Endothelial cell of umbilical vein (primary cell): ENCODE measurements around the gene TMC6. TPM values are rescaled to one million over a fixed set of nuclear protein-coding genes. Genes with fewer than 3 reads are reported as not detected.

ENCODE experiments used
- BruUV-seq: library from RNA; stranded (reverse); fragments of 400-500 nt; replicated peaks from 2 replicates; lab custom pipeline; 2021; lab: Mats Ljungman, UMichigan
- CTCF ChIA-PET: fragments of 300-600, 350-600 bp; sonication (Branson Sonifier 250); formaldehyde crosslinking; loops from one replicate; lab custom pipeline; 2021; ENCODE audit warnings: antibody characterized with exemption, inconsistent platforms; lab: Charles Lee
- POLR2A ChIA-PET: fragments of 300-600, 350-600 bp; sonication (Branson Sonifier 250); formaldehyde crosslinking; loops from one replicate; lab custom pipeline; 2021; ENCODE audit warnings: antibody characterized with exemption, inconsistent platforms; lab: Charles Lee
- DNase-seq: peaks from one replicate; pipeline ENCODE4 v3.0.0-alpha.2; 2011; ENCODE audit warnings: low read depth, low spot score
- FAIRE-seq: peaks from 2 replicates; lab custom pipeline; 2011; peaks lifted over from hg19 to GRCh38; lab: Jason Lieb, UNC
- H2AFZ ChIP-seq: 2 replicates; pipeline ENCODE4 v1.6.0; 2012; ENCODE audit warnings: low read depth, low read length, control low read depth, inconsistent platforms
- H3K27ac ChIP-seq: 2 replicates; pipeline ENCODE4 v1.5.1; 2011; ENCODE audit warnings: low read depth, mild to moderate bottlenecking, control low read depth, low read length, moderate library complexity; ENCODE audit not compliant: insufficient read depth
- H3K27me3 ChIP-seq, 2 experiments: 2 replicates each; pipeline versions ENCODE4 v1.6.0 to v1.6.1; 2011; ENCODE audit warnings: low read length in 2 of 2, mixed read lengths in 1 of 2; ENCODE audit not compliant: control insufficient read depth in 2 of 2, insufficient read depth in 2 of 2
- H3K36me3 ChIP-seq, 2 experiments: 2 replicates in 1 of 2; 3 replicates in 1 of 2; pipeline ENCODE4 v1.5.1; 2011; ENCODE audit warnings: low read length in 2 of 2, mild to moderate bottlenecking in 1 of 2, moderate library complexity in 1 of 2; ENCODE audit not compliant: control insufficient read depth in 2 of 2, insufficient read depth in 2 of 2; ENCODE audit errors: extremely low read depth in 1 of 2
- H3K4me1 ChIP-seq: 3 replicates; pipeline ENCODE4 v1.5.1; 2011; ENCODE audit warnings: mild to moderate bottlenecking, low read length; ENCODE audit not compliant: control insufficient read depth, insufficient read depth; ENCODE audit errors: extremely low read depth
- H3K4me2 ChIP-seq: 2 replicates; pipeline ENCODE4 v1.6.1; 2011; ENCODE audit warnings: low read length, control low read depth, mixed read lengths; ENCODE audit not compliant: insufficient read depth
- H3K4me3 ChIP-seq, 3 experiments: fragments of 200-600 bp in 1 of 3; sonication (generic), shearing (Covaris generic) in 1 of 3; replicated peaks in 1 of 3; 2 replicates each; pipeline ENCODE4 v1.5.1; 2011 to 2016; ENCODE audit warnings: control low read depth in 3 of 3, low read length in 3 of 3, mild to moderate bottlenecking in 2 of 3, inconsistent platforms in 1 of 3, low read depth in 1 of 3, moderate library complexity in 1 of 3; ENCODE audit not compliant: insufficient read depth in 1 of 3
- H3K79me2 ChIP-seq: 2 replicates; pipeline ENCODE4 v1.6.0; 2012; ENCODE audit warnings: low read length, inconsistent platforms; ENCODE audit not compliant: control insufficient read depth, insufficient read depth
- H3K9ac ChIP-seq: replicated peaks from 2 replicates; pipeline ENCODE3; 2011; ENCODE audit warnings: low read length, control low read depth; ENCODE audit not compliant: insufficient read depth; ENCODE audit errors: extremely low read depth
- H3K9me1 ChIP-seq: replicated peaks from 3 replicates; pipeline ENCODE4 v1.6.0; 2011; ENCODE audit warnings: mild to moderate bottlenecking, low read length; ENCODE audit not compliant: control insufficient read depth, insufficient read depth; ENCODE audit errors: extremely low read depth
- H3K9me3 ChIP-seq: replicated peaks from 2 replicates; pipeline ENCODE4 v1.5.1; 2012; ENCODE audit warnings: low read length, inconsistent platforms; ENCODE audit not compliant: control insufficient read depth, insufficient read depth
- H4K20me1 ChIP-seq: replicated peaks from 2 replicates; pipeline ENCODE3; 2011; ENCODE audit warnings: mild to moderate bottlenecking, low read length; ENCODE audit not compliant: control insufficient read depth, insufficient read depth; ENCODE audit errors: extremely low read depth
- EZH2 ChIP-seq: IDR thresholded peaks from 2 replicates; pipeline ENCODE4 v1.6.1; 2012; ENCODE audit warnings: borderline replicate concordance, low read depth, mild to moderate bottlenecking, moderate library complexity, low read length, inconsistent platforms; ENCODE audit not compliant: severe bottlenecking
- FOS ChIP-seq: IDR thresholded peaks from 2 replicates; pipeline ENCODE4 v1.6.1; 2011; ENCODE audit warnings: mild to moderate bottlenecking, low read length, moderate library complexity, borderline replicate concordance; ENCODE audit not compliant: insufficient read depth
- GATA2 ChIP-seq: IDR thresholded peaks from 2 replicates; pipeline ENCODE4 v1.7.0; 2011; ENCODE audit warnings: low read depth, mild to moderate bottlenecking, moderate library complexity, mixed read lengths, low read length; ENCODE audit not compliant: insufficient read length, insufficient read depth
- JUN ChIP-seq: IDR thresholded peaks from 2 replicates; pipeline ENCODE4 v1.6.1; 2011; ENCODE audit warnings: borderline replicate concordance, low read depth; ENCODE audit not compliant: insufficient read length, insufficient read depth
- MYC ChIP-seq: IDR thresholded peaks from one replicate; pipeline ENCODE4 v1.6.1; 2011; ENCODE audit warnings: mild to moderate bottlenecking, low read depth, low read length
- POLR2A ChIP-seq: IDR thresholded peaks from 2 replicates; pipeline ENCODE4 v1.6.1; 2012; ENCODE audit warnings: low read depth, mild to moderate bottlenecking, control low read depth, low read length
- POLR2AphosphoS5 ChIP-seq: IDR thresholded peaks from 2 replicates; pipeline ENCODE4 v1.6.1; 2012; ENCODE audit warnings: low read depth, mild to moderate bottlenecking, control low read depth, low read length, moderate library complexity; ENCODE audit not compliant: insufficient read depth
- dilution Hi-C: fragments of 300-500 bp; cut with MboI; formaldehyde crosslinking; loops from one replicate; pipeline ENCODE4 v1.15.0; 2019; ENCODE audit warnings: low sequenced_read_pairs; ENCODE audit not compliant: extremely low pct_ligation_motif_present
- intact Hi-C: fragments of 100-400 bp; cut with micrococcal nuclease; formaldehyde crosslinking; loops from one replicate; pipeline ENCODE4 v1.10.0; 2022
- polyA plus RNA-seq, 4 experiments: library from polyadenylated mRNA; depleted of rRNA in 3 of 4; stranded (reverse) in 3 of 4; unstranded in 1 of 4; fragments of >200 nt; gene quantifications; 2 replicates each; pipeline versions ENCODE4 v1.2.1 to v1.2.3, GENCODE V29; 2011 to 2012; ENCODE audit warnings: missing spikeins in 1 of 4
- total RNA-seq: library from RNA; stranded (reverse); gene quantifications from 2 replicates; pipeline ENCODE4 v1.2.3, GENCODE V29; 2021
- TF ChIP-seq, protein P1 (sequence below): IDR thresholded peaks from 2 replicates; pipeline ENCODE4 v1.6.1; 2011; ENCODE audit not compliant: insufficient read depth, insufficient read length
- TF ChIP-seq, protein P2 (sequence below), 2 donors: IDR thresholded peaks; 1 replicate in 1 of 2; 2 replicates in 1 of 2; pipeline ENCODE4 v1.5.1; 2011; ENCODE audit warnings: low read length in 2 of 2, mild to moderate bottlenecking in 2 of 2, moderate library complexity in 2 of 2, control low read depth in 1 of 2, inconsistent platforms in 1 of 2, low read depth in 1 of 2; ENCODE audit not compliant: insufficient read depth in 1 of 2; ENCODE audit errors: extremely low read depth in 1 of 2

TMC6 gene
- total and polyA plus RNA-seq, 2 donors (not counting 3 experiments of a cell fraction or from before 2014, with no cell fraction given) = 23.2 to 72.4 TPM

DNA sequence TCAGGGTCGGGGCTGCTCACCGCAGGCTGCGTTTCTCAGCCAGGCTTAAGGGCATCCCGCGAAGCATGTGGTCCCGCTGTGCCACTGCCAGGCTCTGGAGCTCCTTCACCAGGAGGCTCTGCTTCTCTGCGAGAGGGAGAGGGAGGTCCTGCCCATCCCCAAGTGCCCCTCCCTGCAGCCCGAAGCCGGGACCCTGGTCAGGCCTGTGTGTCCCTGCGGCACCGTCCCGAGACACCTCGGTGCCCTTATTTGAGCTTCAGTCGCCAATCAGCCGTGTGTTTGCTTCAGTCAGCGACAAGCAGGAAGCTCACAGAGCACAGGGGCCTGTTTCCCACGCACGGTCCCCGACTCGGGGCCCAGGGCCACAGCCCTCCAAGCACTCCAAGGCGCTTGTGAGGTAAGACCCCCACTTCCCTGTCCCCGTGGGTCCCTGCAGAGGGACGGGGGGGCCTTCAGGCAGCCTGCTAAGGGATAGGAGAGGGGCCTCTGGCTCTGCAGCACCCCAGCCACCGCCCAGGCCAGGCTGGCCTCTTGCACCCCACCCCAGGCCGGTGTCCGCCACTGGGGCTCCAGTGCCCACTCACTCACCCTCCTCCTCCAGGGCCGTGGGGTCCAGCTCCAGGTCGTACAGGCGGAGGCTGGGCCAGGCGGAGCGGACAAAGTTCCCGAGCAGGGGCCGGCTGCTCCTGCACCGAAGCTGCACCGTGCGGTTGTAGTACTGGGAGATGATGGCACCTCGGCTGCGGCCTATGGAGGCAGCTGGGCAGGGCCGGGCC lies 3.2 kb downstream of the TMC6 start:
- no peaks in the 10 kb centered on the region for H3K79me2 ChIP-seq
- peaks cover 20% of the 10 kb centered on the region for H3K4me1 ChIP-seq
- peaks cover 0 to 14% of the 10 kb centered on the region in 2 experiments for H3K36me3 ChIP-seq
- TF ChIP-seq EZH2 = no peak
- TF ChIP-seq, protein P1, sequence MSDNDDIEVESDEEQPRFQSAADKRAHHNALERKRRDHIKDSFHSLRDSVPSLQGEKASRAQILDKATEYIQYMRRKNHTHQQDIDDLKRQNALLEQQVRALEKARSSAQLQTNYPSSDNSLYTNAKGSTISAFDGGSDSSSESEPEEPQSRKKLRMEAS = no peak
- TF ChIP-seq FOS = no peak
- no peak for TF ChIP-seq POLR2A
- no peak for TF ChIP-seq POLR2AphosphoS5
- no peak for TF ChIP-seq MYC
- TF ChIP-seq JUN = no peak
- TF ChIP-seq, protein P2, sequence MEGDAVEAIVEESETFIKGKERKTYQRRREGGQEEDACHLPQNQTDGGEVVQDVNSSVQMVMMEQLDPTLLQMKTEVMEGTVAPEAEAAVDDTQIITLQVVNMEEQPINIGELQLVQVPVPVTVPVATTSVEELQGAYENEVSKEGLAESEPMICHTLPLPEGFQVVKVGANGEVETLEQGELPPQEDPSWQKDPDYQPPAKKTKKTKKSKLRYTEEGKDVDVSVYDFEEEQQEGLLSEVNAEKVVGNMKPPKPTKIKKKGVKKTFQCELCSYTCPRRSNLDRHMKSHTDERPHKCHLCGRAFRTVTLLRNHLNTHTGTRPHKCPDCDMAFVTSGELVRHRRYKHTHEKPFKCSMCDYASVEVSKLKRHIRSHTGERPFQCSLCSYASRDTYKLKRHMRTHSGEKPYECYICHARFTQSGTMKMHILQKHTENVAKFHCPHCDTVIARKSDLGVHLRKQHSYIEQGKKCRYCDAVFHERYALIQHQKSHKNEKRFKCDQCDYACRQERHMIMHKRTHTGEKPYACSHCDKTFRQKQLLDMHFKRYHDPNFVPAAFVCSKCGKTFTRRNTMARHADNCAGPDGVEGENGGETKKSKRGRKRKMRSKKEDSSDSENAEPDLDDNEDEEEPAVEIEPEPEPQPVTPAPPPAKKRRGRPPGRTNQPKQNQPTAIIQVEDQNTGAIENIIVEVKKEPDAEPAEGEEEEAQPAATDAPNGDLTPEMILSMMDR (IDR thresholded peaks at IDR 0.05; ENCODE audit: extremely low read depth in 1 of 2, insufficient read depth in 1 of 2, low read depth in 1 of 2, low read length in 2 of 2) = no peak
- no peak for TF ChIP-seq GATA2
- no peaks in the 10 kb centered on the region for H3K9me1 ChIP-seq
- no TSS peak for BruUV-seq
- dilution Hi-C loops (no loop called here), intact Hi-C loops (loop anchor here (5.0 kb wide), 1 partner anchor 127 kb away; no protein-coding TSS in a partner anchor)
- DNase-seq (no peak), FAIRE-seq (no peak)
- CTCF ChIA-PET = interaction anchor here (1.3 to 1.9 kb wide), 2 partner anchors 10 to 17 kb away, joined by 3 to 8 read pairs; no protein-coding TSS in a partner anchor
- H3K9ac ChIP-seq = no peak overlapping the region
- H2AFZ ChIP-seq = no peak overlapping the region
- H3K9me3 ChIP-seq = no peaks in the 10 kb centered on the region
- no peak overlapping the region for H3K27ac ChIP-seq
- no peaks in the 10 kb centered on the region for H4K20me1 ChIP-seq
- H3K4me2 ChIP-seq = no peak overlapping the region
- no peaks in the 10 kb centered on the region for H3K27me3 ChIP-seq
- H3K4me3 ChIP-seq = no peak overlapping the region
- POLR2A ChIA-PET = no interaction called here
